IMR-90 (cell line): Measurements from ENCODE around the gene CAMTA1. TPM values are rescaled to one million over a fixed set of nuclear protein-coding genes. Genes with fewer than 3 reads are reported as not detected.

Source experiments
- ATAC-seq: fragments of 200-7000 bp; cut with Tn5 transposase; 2 replicates; pipeline ENCODE4 v1.9.1; 2020; ENCODE audit warnings: low read depth, mild to moderate bottlenecking, moderate library complexity
- BruUV-seq: library from RNA; stranded (reverse); fragments of 400-500 nt; replicated peaks from 2 replicates; lab custom pipeline; 2021; lab: Mats Ljungman, UMichigan
- CTCF ChIA-PET: fragments of 300-600 bp; formaldehyde crosslinking; extraction: SDS; loops from one replicate; lab custom pipeline; 2021; ENCODE audit warnings: antibody characterized with exemption; lab: Yijun Ruan, JAX
- POLR2A ChIA-PET: fragments of 300-600 bp; sonication (Branson Sonifier 250); formaldehyde crosslinking; loops from one replicate; lab custom pipeline; 2022; ENCODE audit warnings: antibody characterized with exemption; ENCODE audit not compliant: unreplicated experiment; lab: Charles Lee
- DNase-seq: peaks from one replicate; pipeline ENCODE4 v3.0.0; 2013
- H2AFZ ChIP-seq: replicated peaks from 2 replicates; pipeline ENCODE3; 2013; ENCODE audit warnings: low read length, mild to moderate bottlenecking; ENCODE audit not compliant: poor library complexity
- H2AK5ac ChIP-seq: 2 replicates; pipeline ENCODE4 v1.6.1; 2013; ENCODE audit warnings: low read depth, low read length, inconsistent platforms
- H2AK9ac ChIP-seq: replicated peaks from 2 replicates; pipeline ENCODE3; 2013; ENCODE audit warnings: mild to moderate bottlenecking, low read depth, low read length, moderate library complexity; ENCODE audit not compliant: poor library complexity
- H2BK120ac ChIP-seq: 2 replicates; pipeline ENCODE4 v1.6.1; 2013; ENCODE audit warnings: low read depth, low read length, inconsistent platforms
- H2BK15ac ChIP-seq: 3 replicates; pipeline ENCODE4 v1.6.1; 2013; ENCODE audit warnings: low read depth, low read length, inconsistent platforms
- H2BK20ac ChIP-seq: 2 replicates; pipeline ENCODE4 v1.6.1; 2013; ENCODE audit warnings: low read depth, mild to moderate bottlenecking, inconsistent platforms, low read length, moderate library complexity
- H2BK5ac ChIP-seq: 2 replicates; pipeline ENCODE4 v1.6.1; 2013; ENCODE audit warnings: mild to moderate bottlenecking, low read depth, low read length, inconsistent platforms; ENCODE audit not compliant: poor library complexity, severe bottlenecking
- H3K14ac ChIP-seq: replicated peaks from 2 replicates; pipeline ENCODE4 v1.6.1; 2013; ENCODE audit warnings: low read depth, low read length, inconsistent platforms
- H3K18ac ChIP-seq: 2 replicates; pipeline ENCODE4 v1.6.1; 2013; ENCODE audit warnings: low read depth, low read length, control low read depth
- H3K23ac ChIP-seq: 2 replicates; pipeline ENCODE4 v1.6.1; 2013; ENCODE audit warnings: low read depth, low read length, inconsistent platforms
- H3K27ac ChIP-seq: 2 replicates; pipeline ENCODE4 v1.5.1; 2013; ENCODE audit warnings: mild to moderate bottlenecking, control low read depth, low read length; ENCODE audit not compliant: insufficient read depth
- H3K27me3 ChIP-seq: 2 replicates; pipeline ENCODE4 v1.6.1; 2013; ENCODE audit warnings: low read length; ENCODE audit not compliant: control insufficient read depth, insufficient read depth
- H3K36me3 ChIP-seq: 2 replicates; pipeline ENCODE4 v1.6.1; 2013; ENCODE audit warnings: low read length, mixed read lengths; ENCODE audit not compliant: control insufficient read depth, insufficient read depth
- H3K4ac ChIP-seq: 2 replicates; pipeline ENCODE4 v1.6.1; 2013; ENCODE audit warnings: low read depth, low read length, inconsistent platforms
- H3K4me1 ChIP-seq: 2 replicates; pipeline ENCODE4 v1.6.1; 2013; ENCODE audit warnings: low read length, mixed read lengths; ENCODE audit not compliant: control insufficient read depth, insufficient read depth
- H3K4me2 ChIP-seq: 2 replicates; pipeline ENCODE4 v1.6.1; 2013; ENCODE audit warnings: low read depth, mild to moderate bottlenecking, control low read depth, low read length, moderate library complexity
- H3K4me3 ChIP-seq: 2 replicates; pipeline ENCODE4 v1.5.1; 2013; ENCODE audit warnings: low read depth, mild to moderate bottlenecking, control low read depth, low read length, moderate library complexity; ENCODE audit not compliant: insufficient read depth
- H3K56ac ChIP-seq: 2 replicates; pipeline ENCODE4 v1.6.1; 2013; ENCODE audit warnings: low read length, inconsistent platforms; ENCODE audit not compliant: insufficient read depth; ENCODE audit errors: extremely low read depth
- H3K79me1 ChIP-seq, 2 experiments: 2 replicates each; pipeline ENCODE4 v1.6.1; 2013; ENCODE audit warnings: low read length in 2 of 2, inconsistent platforms in 1 of 2, low read depth in 1 of 2
- H3K9ac ChIP-seq: 2 replicates; pipeline ENCODE4 v1.6.1; 2013; ENCODE audit warnings: low read depth, low read length, control low read depth
- H3K9me1 ChIP-seq: 2 replicates; pipeline ENCODE4 v1.6.1; 2013; ENCODE audit warnings: low read length, inconsistent platforms; ENCODE audit not compliant: insufficient read depth
- H3K9me3 ChIP-seq: 2 replicates; pipeline ENCODE4 v1.6.1; 2013; ENCODE audit warnings: low read length; ENCODE audit not compliant: control insufficient read depth, insufficient read depth
- H4K20me1 ChIP-seq: 2 replicates; pipeline ENCODE4 v1.6.1; 2013; ENCODE audit warnings: low read length, inconsistent platforms; ENCODE audit not compliant: insufficient read depth
- H4K5ac ChIP-seq: 2 replicates; pipeline ENCODE4 v1.6.1; 2013; ENCODE audit warnings: mild to moderate bottlenecking, low read depth, low read length, control low read depth
- H4K8ac ChIP-seq, 2 experiments: 2 replicates each; pipeline ENCODE4 v1.6.1; 2013; ENCODE audit warnings: low read depth in 2 of 2, low read length in 2 of 2, control low read depth in 1 of 2, inconsistent platforms in 1 of 2
- H4K91ac ChIP-seq: 2 replicates; pipeline ENCODE4 v1.6.1; 2013; ENCODE audit warnings: low read depth, low read length, inconsistent platforms; ENCODE audit not compliant: insufficient read depth
- BHLHE40 ChIP-seq: fragments of 150-350 bp; IDR thresholded peaks from 2 replicates; pipeline ENCODE4 v1.6.1; 2016; ENCODE audit warnings: mild to moderate bottlenecking, low read depth, low read length
- CEBPB ChIP-seq: IDR thresholded peaks from 2 replicates; pipeline ENCODE4 v1.6.1; 2012; ENCODE audit warnings: low read depth, low read length, improper control_type of control experiment
- CHD1 ChIP-seq: IDR thresholded peaks from 2 replicates; pipeline ENCODE4 v1.6.1; 2012; ENCODE audit warnings: low read depth, low read length, improper control_type of control experiment
- CTCF ChIP-seq: conservative IDR thresholded peaks from 2 replicates; pipeline ENCODE4 v1.5.1; 2012; ENCODE audit warnings: mild to moderate bottlenecking, low read depth, low read length, improper control_type of control experiment
- ELK1 ChIP-seq: fragments of 150-350 bp; IDR thresholded peaks from 2 replicates; pipeline ENCODE4 v1.6.1; 2016; ENCODE audit warnings: low read depth, mild to moderate bottlenecking, low read length, moderate library complexity, borderline replicate concordance
- FOS ChIP-seq: fragments of 150-350 bp; IDR thresholded peaks from 2 replicates; pipeline ENCODE4 v1.6.1; 2016; ENCODE audit warnings: low read depth, low read length
- MAFK ChIP-seq: IDR thresholded peaks from 2 replicates; pipeline ENCODE4 v1.6.1; 2012; ENCODE audit warnings: low read depth, low read length, improper control_type of control experiment
- MAZ ChIP-seq: IDR thresholded peaks from 2 replicates; pipeline ENCODE4 v1.6.1; 2012; ENCODE audit warnings: low read depth, mild to moderate bottlenecking, low read length, improper control_type of control experiment, moderate library complexity, borderline replicate concordance
- MXI1 ChIP-seq: IDR thresholded peaks from 2 replicates; pipeline ENCODE4 v1.6.1; 2012; ENCODE audit warnings: low read depth, mild to moderate bottlenecking, low read length, moderate library complexity, borderline replicate concordance
- NFE2L2 ChIP-seq: fragments of 150-350 bp; IDR thresholded peaks from 2 replicates; pipeline ENCODE4 v1.6.1; 2016; ENCODE audit warnings: low read depth, mild to moderate bottlenecking, low read length
- POLR2A ChIP-seq: IDR thresholded peaks from 2 replicates; pipeline ENCODE4 v1.6.1; 2012; ENCODE audit warnings: mild to moderate bottlenecking, low read depth, low read length
- RAD21 ChIP-seq: IDR thresholded peaks from 2 replicates; pipeline ENCODE4 v1.6.1; 2012; ENCODE audit warnings: low read length, improper control_type of control experiment
- RCOR1 ChIP-seq: IDR thresholded peaks from 2 replicates; pipeline ENCODE4 v1.6.1; 2012; ENCODE audit warnings: mild to moderate bottlenecking, low read length, improper control_type of control experiment; ENCODE audit not compliant: insufficient replicate concordance
- RFX5 ChIP-seq: IDR thresholded peaks from 2 replicates; pipeline ENCODE4 v1.8.0; 2012; ENCODE audit warnings: low read depth, mild to moderate bottlenecking, low read length, moderate library complexity
- SMC3 ChIP-seq: fragments of 150-350 bp; IDR thresholded peaks from 2 replicates; pipeline ENCODE4 v1.6.1; 2016; ENCODE audit warnings: low read depth, mild to moderate bottlenecking, antibody characterized with exemption, low read length, moderate library complexity
- USF2 ChIP-seq: fragments of 150-350 bp; IDR thresholded peaks from 2 replicates; pipeline ENCODE4 v1.6.1; 2017; ENCODE audit warnings: mild to moderate bottlenecking, antibody characterized with exemption, low read length, low read depth
- WGBS, 2 experiments: methylation state at CpG; one replicate each; pipeline versions ENCODE4 v1.1.5 to v1.1.7; 2013; ENCODE audit warnings: missing lambda C conversion rate in 2 of 2; ENCODE audit not compliant: insufficient read length in 1 of 2; ENCODE audit errors: extremely low coverage in 2 of 2; 5-methylcytosine and 5-hydroxymethylcytosine counted together
- dilution Hi-C: fragments of 300-500 bp; cut with HindIII; formaldehyde crosslinking; loops from one replicate; pipeline ENCODE4 v1.14.3; 2018; ENCODE audit warnings: low sequenced_read_pairs; ENCODE audit not compliant: unreplicated experiment
- in situ Hi-C: fragments of 300-500 bp; cut with MboI; formaldehyde crosslinking; loops from 3 replicates; pipeline ENCODE4 v1.14.3; 2019; ENCODE audit warnings: low sequenced_read_pairs, inconsistent platforms, mixed read lengths
- intact Hi-C: fragments of 100-400 bp; cut with micrococcal nuclease; formaldehyde crosslinking; loops from 2 replicates; pipeline ENCODE4 v1.10.0; 2022
- polyA plus RNA-seq, 3 experiments: library from polyadenylated mRNA; depleted of rRNA; stranded (reverse); fragments of >200 nt; gene quantifications; 2 replicates each; pipeline ENCODE4 v1.2.3, GENCODE V29; 2012; ENCODE audit warnings: low replicate concordance in 1 of 3
- total RNA-seq: library from RNA; depleted of rRNA; stranded (reverse); fragments of >200 nt; gene quantifications from 2 replicates; pipeline ENCODE4 v1.2.3, GENCODE V29; 2012

The CAMTA1 gene
- total and polyA plus RNA-seq, 2 of the 4 experiments (the other 2 are of a cell fraction) = 35.5 to 74.3 TPM

GRCh38 chr1:7366955-7367665 is 581.9 kb downstream of the CAMTA1 start:
- no peak overlapping the region for H3K9ac ChIP-seq
- H3K27ac ChIP-seq = no peak overlapping the region
- H3K14ac ChIP-seq = no peak overlapping the region
- H4K91ac ChIP-seq = no peak overlapping the region
- no peak for DNase-seq
- no peak overlapping the region for H3K56ac ChIP-seq
- no peaks in the 10 kb centered on the region for H3K36me3 ChIP-seq
- BruUV-seq = no TSS peak
- no peak overlapping the region for H4K8ac ChIP-seq
- no peaks in the 10 kb centered on the region for H3K27me3 ChIP-seq
- no peak overlapping the region for H3K18ac ChIP-seq
- no peak overlapping the region for H2BK20ac ChIP-seq
- no peaks in the 10 kb centered on the region for H4K20me1 ChIP-seq
- no peak overlapping the region for H3K4ac ChIP-seq
- H3K79me1 ChIP-seq = no peaks in the 10 kb centered on the region
- H2BK5ac ChIP-seq = no peak overlapping the region
- ATAC-seq = no peak
- CTCF ChIA-PET = interaction anchor here (0.6 kb wide), 1 partner anchor 115 kb away, joined by 3 read pairs; no protein-coding TSS in a partner anchor
- H2BK15ac ChIP-seq = no peak overlapping the region
- no peak overlapping the region for H4K5ac ChIP-seq
- H3K9me1 ChIP-seq = no peaks in the 10 kb centered on the region
- no peak overlapping the region for H3K4me3 ChIP-seq
- TF ChIP-seq MAZ (no peak), NFE2L2 (no peak), FOS (no peak), RCOR1 (no peak), SMC3 (no peak), RAD21 (no peak), RFX5 (no peak), CHD1 (no peak), CEBPB (no peak), USF2 (no peak), POLR2A (no peak), MXI1 (no peak), MAFK (no peak), ELK1 (no peak), BHLHE40 (no peak), CTCF (no peak)
- H2AFZ ChIP-seq = no peak overlapping the region
- H2AK9ac ChIP-seq = no peak overlapping the region
- no peak overlapping the region for H2BK120ac ChIP-seq
- no peak overlapping the region for H3K23ac ChIP-seq
- POLR2A ChIA-PET = no interaction called here
- H3K4me1 ChIP-seq = no peaks in the 10 kb centered on the region
- in situ Hi-C loops = no loop called here
- no peaks in the 10 kb centered on the region for H3K9me3 ChIP-seq
- WGBS, 2 experiments = 80% methylated on average over 1 of the region's 5 CpGs; no CpG with 5 or more reads in 1 of the 2 experiments
- no peak overlapping the region for H2AK5ac ChIP-seq
- dilution Hi-C loops = no loop called here
- H3K4me2 ChIP-seq = no peak overlapping the region
- intact Hi-C loops = no loop called here
